GM21786 (cell line): Measurements from ENCODE around the gene MSTN.
"Not testable (repeated sequence)": the region's sequence is repeated elsewhere in the genome, so short reads cannot be mapped to it uniquely, and the experiment has no call there.

ENCODE experiments used
- ATAC-seq: cut with Tn5 transposase; IDR thresholded peaks from one replicate; pipeline ENCODE4 v1.9.1; 2021; ENCODE audit not compliant: unreplicated experiment

MSTN gene

GRCh38 chr2:190065839-190066238, 3.3 kb upstream of the MSTN start:
- ATAC-seq, result no peak

- ATAC-seq, result no peak
Observed at GRCh38 chr2:190063624-190064023, 1.1 kb upstream of the MSTN start.

- ATAC-seq, result no peak
Observed at GRCh38 chr2:190062053-190062452, 476 bp downstream of the MSTN start.

GRCh38 chr2:190060626-190061025, 1.9 kb downstream of the MSTN start:
- ATAC-seq, result no peak

GRCh38 chr2:190060019-190060418, 2.5 kb downstream of the MSTN start:
- no peak for ATAC-seq

GRCh38 chr2:190053426-190053825, 9.1 kb downstream of the MSTN start:
- no peak for ATAC-seq

- ATAC-seq, result no peak
Observed at GRCh38 chr2:190052307-190052706, 10.2 kb downstream of the MSTN start.

- no peak for ATAC-seq
Observed at GRCh38 chr2:190051223-190051622, 11.3 kb downstream of the MSTN start.

GRCh38 chr2:190050001-190050400, 12.5 kb downstream of the MSTN start:
- ATAC-seq, result no peak

- ATAC-seq, result no peak
Observed at GRCh38 chr2:190044866-190045265, 17.7 kb downstream of the MSTN start.

- no peak for ATAC-seq
Observed at GRCh38 chr2:190043441-190043840, 19.1 kb downstream of the MSTN start.

GRCh38 chr2:190036071-190036470, 26.5 kb downstream of the MSTN start:
- no peak for ATAC-seq

GRCh38 chr2:190034417-190034816, 28.1 kb downstream of the MSTN start:
- ATAC-seq, result not testable (repeated sequence)

GRCh38 chr2:190031969-190032618, 30.4 kb downstream of the MSTN start:
- no peak for ATAC-seq

- peak; percentile 82 for ATAC-seq
Observed at GRCh38 chr2:190023860-190024259, 38.7 kb downstream of the MSTN start.

- ATAC-seq, result no peak
Observed at GRCh38 chr2:190020720-190021119, 41.8 kb downstream of the MSTN start.

- ATAC-seq, result no peak
Observed at GRCh38 chr2:190017837-190018236, 44.7 kb downstream of the MSTN start.

- ATAC-seq, result not testable (repeated sequence)
Observed at GRCh38 chr2:190015969-190016368, 46.6 kb downstream of the MSTN start.
